Neural cell (in vitro differentiated cells): Measurements from ENCODE around the gene SYTL3. TPM values are rescaled to one million over a fixed set of nuclear protein-coding genes. Genes with fewer than 3 reads are reported as not detected.

ENCODE experiments used
- H2AFZ ChIP-seq: fragments of 200-600, 300-800 bp; sonication (generic), shearing (Covaris generic); 2 replicates; pipeline ENCODE4 v1.6.0; 2014; ENCODE audit warnings: low read depth, mild to moderate bottlenecking, antibody characterized with exemption, low read length, moderate library complexity
- H3F3A ChIP-seq: fragments of 200-600 bp; shearing (Covaris generic); 2 replicates; pipeline ENCODE4 v1.6.1; 2016; ENCODE audit warnings: mild to moderate bottlenecking, moderate library complexity, mixed read lengths, antibody characterized with exemption, low read length; ENCODE audit not compliant: insufficient read depth, poor library complexity, severe bottlenecking
- H3K27ac ChIP-seq: fragments of 200-600, 300-800 bp; sonication (generic), shearing (Covaris generic); 2 replicates; pipeline ENCODE4 v1.5.1; 2014; ENCODE audit warnings: mild to moderate bottlenecking, low read length, moderate library complexity
- H3K27me3 ChIP-seq: fragments of 300-800, 200-600 bp; sonication (generic), shearing (Covaris generic); 2 replicates; pipeline ENCODE4 v1.6.0; 2014; ENCODE audit warnings: mild to moderate bottlenecking, low read depth, low read length, moderate library complexity; ENCODE audit not compliant: insufficient read depth
- H3K36me3 ChIP-seq: fragments of 300-800, 200-600 bp; sonication (generic), shearing (Covaris generic); 2 replicates; pipeline ENCODE4 v1.5.1; 2014; ENCODE audit warnings: mild to moderate bottlenecking, antibody characterized with exemption, low read length, moderate library complexity; ENCODE audit not compliant: insufficient read depth
- H3K4me2 ChIP-seq: fragments of 300-800, 200-600 bp; sonication (generic), shearing (Covaris generic); 2 replicates; pipeline ENCODE4 v1.6.0; 2014; ENCODE audit warnings: mild to moderate bottlenecking, low read length
- H3K4me3 ChIP-seq: fragments of 300-800, 200-600 bp; sonication (generic), shearing (Covaris generic); 2 replicates; pipeline ENCODE4 v1.5.1; 2014; ENCODE audit warnings: mild to moderate bottlenecking, low read length, moderate library complexity
- H3K79me2 ChIP-seq: fragments of 200-600 bp; shearing (Covaris generic); replicated peaks from 2 replicates; pipeline ENCODE4 v1.6.0; 2014; ENCODE audit warnings: mild to moderate bottlenecking, low read length, moderate library complexity; ENCODE audit not compliant: insufficient read depth
- H3K9ac ChIP-seq: fragments of 300-800, 200-600 bp; sonication (generic), shearing (Covaris generic); 2 replicates; pipeline ENCODE4 v1.6.1; 2016; ENCODE audit warnings: mild to moderate bottlenecking, low read length, mixed read lengths
- H3K9me2 ChIP-seq: fragments of 200-600 bp; shearing (Covaris generic); 2 replicates; pipeline ENCODE4 v1.6.1; 2016; ENCODE audit warnings: mild to moderate bottlenecking, low read length, mixed read lengths; ENCODE audit not compliant: insufficient read depth
- H3K9me3 ChIP-seq: fragments of 200-600, 300-800 bp; sonication (generic), shearing (Covaris generic); 2 replicates; pipeline ENCODE4 v1.6.1; 2016; ENCODE audit warnings: mild to moderate bottlenecking, mixed run types, low read length, moderate library complexity, mixed read lengths
- H4K20me1 ChIP-seq: fragments of 200-600 bp; shearing (Covaris generic); 2 replicates; pipeline ENCODE4 v1.6.1; 2016; ENCODE audit warnings: mild to moderate bottlenecking, mixed run types; ENCODE audit not compliant: insufficient read depth
- EP300 ChIP-seq: fragments of 450-650 bp; conservative IDR thresholded peaks from 2 replicates; pipeline ENCODE4 v1.6.1; 2014; ENCODE audit warnings: antibody characterized with exemption, mild to moderate bottlenecking, moderate library complexity; ENCODE audit not compliant: poor library complexity, severe bottlenecking
- EZH2 ChIP-seq: fragments of 200-600, 300-800 bp; shearing (Covaris generic), sonication (generic); IDR thresholded peaks from 2 replicates; pipeline ENCODE4 v1.6.1; 2014; ENCODE audit warnings: antibody characterized with exemption, low read length, borderline replicate concordance, mild to moderate bottlenecking; ENCODE audit not compliant: insufficient read depth, poor library complexity, severe bottlenecking
- MXI1 ChIP-seq: fragments of 450-650 bp; conservative IDR thresholded peaks from 2 replicates; pipeline ENCODE4 v1.6.1; 2014; ENCODE audit warnings: antibody characterized with exemption, mild to moderate bottlenecking; ENCODE audit not compliant: poor library complexity, severe bottlenecking
- POLR2AphosphoS5 ChIP-seq: IDR thresholded peaks from 2 replicates; pipeline ENCODE4 v1.6.1; 2012
- RAD21 ChIP-seq: fragments of 450-650 bp; conservative IDR thresholded peaks from 2 replicates; pipeline ENCODE4 v1.6.1; 2014; ENCODE audit warnings: antibody characterized with exemption, mild to moderate bottlenecking, moderate library complexity
- SMC3 ChIP-seq: fragments of 450-650 bp; conservative IDR thresholded peaks from 2 replicates; pipeline ENCODE4 v1.6.1; 2014; ENCODE audit warnings: antibody characterized with exemption, mild to moderate bottlenecking, moderate library complexity; ENCODE audit not compliant: poor library complexity
- TAF1 ChIP-seq: IDR thresholded peaks from 2 replicates; pipeline ENCODE4 v1.6.1; 2012; ENCODE audit warnings: low read depth
- polyA plus RNA-seq: library from polyadenylated mRNA; depleted of rRNA; stranded (reverse); fragments of >200 nt; gene quantifications from 2 replicates; pipeline ENCODE4 v1.2.3, GENCODE V29; 2014
- TF ChIP-seq, protein P1 (sequence below): fragments of 450-650 bp; IDR thresholded peaks from 2 replicates; pipeline ENCODE4 v1.5.1; 2014; ENCODE audit warnings: antibody characterized with exemption, mild to moderate bottlenecking, moderate library complexity; ENCODE audit not compliant: poor library complexity, severe bottlenecking
- TF ChIP-seq, protein P2 (sequence below): IDR thresholded peaks from 2 replicates; pipeline ENCODE4 v1.6.1; 2012; ENCODE audit warnings: borderline replicate concordance

Gene SYTL3
- polyA plus RNA-seq, 1 donor from 2014 or later: 2.1 TPM

DNA sequence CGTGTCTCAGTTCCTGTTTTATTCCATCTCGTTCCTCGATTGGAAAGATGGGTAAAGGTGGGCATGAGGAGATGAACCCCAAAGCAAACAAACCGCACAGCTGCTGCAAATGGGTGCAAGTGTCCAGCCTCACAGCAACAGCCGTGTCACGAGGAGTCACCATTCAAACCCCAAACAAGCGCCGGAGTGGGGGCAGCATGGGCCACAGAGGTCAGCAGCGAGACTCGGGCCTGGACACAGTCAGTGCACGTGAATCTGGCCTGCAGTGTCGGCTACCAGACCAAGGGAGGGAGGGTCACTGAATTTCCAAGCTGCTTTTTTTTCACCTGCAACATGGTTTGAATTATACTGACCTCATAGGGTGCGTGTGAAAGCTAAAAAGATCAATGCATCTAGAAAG lies 105.8 kb downstream of the SYTL3 start:
- Histone ChIP-seq H3F3A (no peaks in the 10 kb centered on the region), H3K9me2 (no peaks in the 10 kb centered on the region), H3K4me3 (no peak overlapping the region)

DNA sequence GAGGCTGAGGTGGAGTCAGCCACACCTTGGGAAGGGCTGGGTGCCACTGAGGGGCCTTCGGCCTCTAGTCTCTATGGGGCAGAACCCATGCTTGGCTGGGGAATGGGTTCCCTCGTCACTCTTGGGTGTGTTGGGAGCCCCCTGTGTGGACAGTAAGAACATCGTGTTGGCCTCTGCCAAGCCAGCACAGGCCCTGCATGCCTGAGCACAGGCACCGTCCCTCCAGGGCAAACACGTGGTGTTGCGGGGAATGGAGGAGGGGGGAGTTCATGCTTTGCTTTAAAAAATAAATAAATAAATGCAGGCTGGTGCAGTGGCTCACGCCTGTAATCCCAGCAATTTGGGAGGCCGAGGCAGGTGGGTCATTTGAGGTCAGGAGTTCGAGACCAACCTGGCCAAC lies 106.3 kb downstream of the SYTL3 start:
- H3K9me3 ChIP-seq: no peaks in the 10 kb centered on the region
- no peaks in the 10 kb centered on the region for H3F3A ChIP-seq
- H3K4me3 ChIP-seq: no peak overlapping the region
- H2AFZ ChIP-seq: no peak overlapping the region
- H3K79me2 ChIP-seq: no peaks in the 10 kb centered on the region
- no peaks in the 10 kb centered on the region for H3K27me3 ChIP-seq
- H3K27ac ChIP-seq: no peak overlapping the region
- no peak overlapping the region for H3K4me2 ChIP-seq
- no peaks in the 10 kb centered on the region for H4K20me1 ChIP-seq
- H3K9me2 ChIP-seq: no peaks in the 10 kb centered on the region
- H3K9ac ChIP-seq: no peak overlapping the region
- H3K36me3 ChIP-seq: no peaks in the 10 kb centered on the region
- TF ChIP-seq, protein P1, sequence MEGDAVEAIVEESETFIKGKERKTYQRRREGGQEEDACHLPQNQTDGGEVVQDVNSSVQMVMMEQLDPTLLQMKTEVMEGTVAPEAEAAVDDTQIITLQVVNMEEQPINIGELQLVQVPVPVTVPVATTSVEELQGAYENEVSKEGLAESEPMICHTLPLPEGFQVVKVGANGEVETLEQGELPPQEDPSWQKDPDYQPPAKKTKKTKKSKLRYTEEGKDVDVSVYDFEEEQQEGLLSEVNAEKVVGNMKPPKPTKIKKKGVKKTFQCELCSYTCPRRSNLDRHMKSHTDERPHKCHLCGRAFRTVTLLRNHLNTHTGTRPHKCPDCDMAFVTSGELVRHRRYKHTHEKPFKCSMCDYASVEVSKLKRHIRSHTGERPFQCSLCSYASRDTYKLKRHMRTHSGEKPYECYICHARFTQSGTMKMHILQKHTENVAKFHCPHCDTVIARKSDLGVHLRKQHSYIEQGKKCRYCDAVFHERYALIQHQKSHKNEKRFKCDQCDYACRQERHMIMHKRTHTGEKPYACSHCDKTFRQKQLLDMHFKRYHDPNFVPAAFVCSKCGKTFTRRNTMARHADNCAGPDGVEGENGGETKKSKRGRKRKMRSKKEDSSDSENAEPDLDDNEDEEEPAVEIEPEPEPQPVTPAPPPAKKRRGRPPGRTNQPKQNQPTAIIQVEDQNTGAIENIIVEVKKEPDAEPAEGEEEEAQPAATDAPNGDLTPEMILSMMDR: no peak
- TF ChIP-seq MXI1 (no peak), TAF1 (no peak), RAD21 (no peak), POLR2AphosphoS5 (no peak), EZH2 (no peak), SMC3 (no peak), EP300 (no peak)
- TF ChIP-seq, protein P2, sequence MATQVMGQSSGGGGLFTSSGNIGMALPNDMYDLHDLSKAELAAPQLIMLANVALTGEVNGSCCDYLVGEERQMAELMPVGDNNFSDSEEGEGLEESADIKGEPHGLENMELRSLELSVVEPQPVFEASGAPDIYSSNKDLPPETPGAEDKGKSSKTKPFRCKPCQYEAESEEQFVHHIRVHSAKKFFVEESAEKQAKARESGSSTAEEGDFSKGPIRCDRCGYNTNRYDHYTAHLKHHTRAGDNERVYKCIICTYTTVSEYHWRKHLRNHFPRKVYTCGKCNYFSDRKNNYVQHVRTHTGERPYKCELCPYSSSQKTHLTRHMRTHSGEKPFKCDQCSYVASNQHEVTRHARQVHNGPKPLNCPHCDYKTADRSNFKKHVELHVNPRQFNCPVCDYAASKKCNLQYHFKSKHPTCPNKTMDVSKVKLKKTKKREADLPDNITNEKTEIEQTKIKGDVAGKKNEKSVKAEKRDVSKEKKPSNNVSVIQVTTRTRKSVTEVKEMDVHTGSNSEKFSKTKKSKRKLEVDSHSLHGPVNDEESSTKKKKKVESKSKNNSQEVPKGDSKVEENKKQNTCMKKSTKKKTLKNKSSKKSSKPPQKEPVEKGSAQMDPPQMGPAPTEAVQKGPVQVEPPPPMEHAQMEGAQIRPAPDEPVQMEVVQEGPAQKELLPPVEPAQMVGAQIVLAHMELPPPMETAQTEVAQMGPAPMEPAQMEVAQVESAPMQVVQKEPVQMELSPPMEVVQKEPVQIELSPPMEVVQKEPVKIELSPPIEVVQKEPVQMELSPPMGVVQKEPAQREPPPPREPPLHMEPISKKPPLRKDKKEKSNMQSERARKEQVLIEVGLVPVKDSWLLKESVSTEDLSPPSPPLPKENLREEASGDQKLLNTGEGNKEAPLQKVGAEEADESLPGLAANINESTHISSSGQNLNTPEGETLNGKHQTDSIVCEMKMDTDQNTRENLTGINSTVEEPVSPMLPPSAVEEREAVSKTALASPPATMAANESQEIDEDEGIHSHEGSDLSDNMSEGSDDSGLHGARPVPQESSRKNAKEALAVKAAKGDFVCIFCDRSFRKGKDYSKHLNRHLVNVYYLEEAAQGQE: no peak

More for the DNA sequence above, 105.8 kb downstream of the SYTL3 start:
- no peak overlapping the region for H2AFZ ChIP-seq
- H3K27ac ChIP-seq: no peak overlapping the region
- no peak overlapping the region for H3K9ac ChIP-seq
- H3K4me2 ChIP-seq: no peak overlapping the region
- no peaks in the 10 kb centered on the region for H3K36me3 ChIP-seq
- H3K9me3 ChIP-seq: no peaks in the 10 kb centered on the region
- H4K20me1 ChIP-seq: no peaks in the 10 kb centered on the region
- H3K79me2 ChIP-seq: no peaks in the 10 kb centered on the region
- TF ChIP-seq TAF1: no peak
- no peak for TF ChIP-seq MXI1
- TF ChIP-seq, protein P1: no peak
- TF ChIP-seq EP300: no peak
- TF ChIP-seq, protein P2: no peak
- TF ChIP-seq RAD21: no peak
- no peak for TF ChIP-seq EZH2
- TF ChIP-seq POLR2AphosphoS5: no peak
- no peak for TF ChIP-seq SMC3
- no peaks in the 10 kb centered on the region for H3K27me3 ChIP-seq
